HG03103 (cell line): Measurements from ENCODE around the gene PRKCE.

Experiments used
- ATAC-seq: cut with Tn5 transposase; IDR thresholded peaks from one replicate; pipeline ENCODE4 v1.9.1; 2021; ENCODE audit warnings: low read depth; ENCODE audit not compliant: unreplicated experiment

The PRKCE gene

GRCh38 chr2:45651415-45652089 is at the start of gene PRKCE:
PRKCE (plus strand) TSS chr2:45651675.
- ATAC-seq: peak; percentile 9

- ATAC-seq: no peak
Observed at GRCh38 chr2:45602624-45603023, 48.9 kb upstream of the PRKCE start.

- no peak for ATAC-seq
Observed at GRCh38 chr2:45605116-45605515, 46.4 kb upstream of the PRKCE start.

GRCh38 chr2:45606796-45607195 is 44.7 kb upstream of the PRKCE start:
- ATAC-seq: no peak

GRCh38 chr2:45607701-45608100 is 43.8 kb upstream of the PRKCE start:
- no peak for ATAC-seq

- ATAC-seq: peak; percentile 34
Observed at GRCh38 chr2:45610281-45611019, 41.0 kb upstream of the PRKCE start.

GRCh38 chr2:45611020-45611859 is 40.2 kb upstream of the PRKCE start, which contains the start of gene SRBD1:
SRBD1 (minus strand) TSS chr2:45611267; CDS start chr2:45605441, 5,826 bp downstream.
- ATAC-seq: peak; percentile 88

- ATAC-seq: no peak
Observed at GRCh38 chr2:45612285-45612684, 39.2 kb upstream of the PRKCE start.

GRCh38 chr2:45612731-45613130 is 38.7 kb upstream of the PRKCE start:
- ATAC-seq: no peak

GRCh38 chr2:45614330-45614729 is 37.1 kb upstream of the PRKCE start:
- ATAC-seq: no peak

- no peak for ATAC-seq
Observed at GRCh38 chr2:45614871-45615415, 36.5 kb upstream of the PRKCE start.

- ATAC-seq: no peak
Observed at GRCh38 chr2:45616658-45617411, 34.6 kb upstream of the PRKCE start.

GRCh38 chr2:45617496-45617895 is 34.0 kb upstream of the PRKCE start:
- ATAC-seq: no peak

- ATAC-seq: no peak
Observed at GRCh38 chr2:45622336-45623075, 29.0 kb upstream of the PRKCE start.

- no peak for ATAC-seq
Observed at GRCh38 chr2:45623098-45623497, 28.4 kb upstream of the PRKCE start.

- no peak for ATAC-seq
Observed at GRCh38 chr2:45625824-45626223, 25.7 kb upstream of the PRKCE start.

- no peak for ATAC-seq
Observed at GRCh38 chr2:45626387-45627221, 24.9 kb upstream of the PRKCE start.

- no peak for ATAC-seq
Observed at GRCh38 chr2:45627911-45628310, 23.6 kb upstream of the PRKCE start.

- ATAC-seq: no peak
Observed at GRCh38 chr2:45629971-45630370, 21.5 kb upstream of the PRKCE start.
